SK-N-SH treated with all-trans-retinoic acid at 6 μM for 48 hours (cell line): ENCODE data around the gene OSBP.

Source experiments
- ARNTL ChIP-seq: fragments of 450-650 bp; formaldehyde crosslinking; IDR thresholded peaks from 2 replicates; pipeline ENCODE4 v1.5.0; 2020; ENCODE audit warnings: low read depth, mild to moderate bottlenecking, moderate library complexity, borderline replicate concordance
- CREB5 ChIP-seq: fragments of 250-450 bp; sonication (Bioruptor Pico); IDR thresholded peaks from 2 replicates; pipeline ENCODE4 v1.5.1; 2020; ENCODE audit warnings: low read depth, mild to moderate bottlenecking, moderate library complexity
- ESRRG ChIP-seq: fragments of 250-450 bp; sonication (Bioruptor Pico); IDR thresholded peaks from 2 replicates; pipeline ENCODE4 v1.6.1; 2021; ENCODE audit warnings: mild to moderate bottlenecking
- GLIS3 ChIP-seq: fragments of 250-450 bp; sonication (Bioruptor Pico); IDR thresholded peaks from 2 replicates; pipeline ENCODE4 v1.5.0; 2020; ENCODE audit warnings: mild to moderate bottlenecking, moderate library complexity
- POU6F1 ChIP-seq: fragments of 250-450 bp; sonication (Bioruptor Pico); IDR thresholded peaks from 2 replicates; pipeline ENCODE4 v1.8.0; 2021; ENCODE audit warnings: low read depth, mild to moderate bottlenecking, moderate library complexity, borderline replicate concordance
- RARB ChIP-seq: fragments of 250-450 bp; sonication (Bioruptor Pico); IDR thresholded peaks from 2 replicates; pipeline ENCODE4 v1.8.0; 2021; ENCODE audit warnings: mild to moderate bottlenecking, moderate library complexity
- SNAI2 ChIP-seq: fragments of 250-450 bp; sonication (Bioruptor Pico); IDR thresholded peaks from 2 replicates; pipeline ENCODE4 v1.5.0; 2020; ENCODE audit warnings: mild to moderate bottlenecking, moderate library complexity
- TCF4 ChIP-seq: fragments of 250-450 bp; sonication (Bioruptor Pico); IDR thresholded peaks from 2 replicates; pipeline ENCODE4 v1.8.0; 2021; ENCODE audit warnings: mild to moderate bottlenecking, moderate library complexity, borderline replicate concordance
- TOX ChIP-seq: fragments of 250-450 bp; sonication (Bioruptor Pico); IDR thresholded peaks from 2 replicates; pipeline ENCODE4 v1.8.0; 2021; ENCODE audit warnings: mild to moderate bottlenecking, moderate library complexity, borderline replicate concordance
- ZFP3 ChIP-seq: fragments of 250-450 bp; sonication (Bioruptor Pico); IDR thresholded peaks from 2 replicates; pipeline ENCODE4 v1.5.0; 2020; ENCODE audit warnings: mild to moderate bottlenecking, moderate library complexity
- ZFP30 ChIP-seq: fragments of 450-650 bp; formaldehyde crosslinking; IDR thresholded peaks from 2 replicates; pipeline ENCODE4 v1.5.0; 2022; ENCODE audit warnings: mild to moderate bottlenecking, moderate library complexity
- ZNF70 ChIP-seq: fragments of 450-650 bp; formaldehyde crosslinking; IDR thresholded peaks from 2 replicates; pipeline ENCODE4 v1.5.0; 2020; ENCODE audit warnings: mild to moderate bottlenecking, moderate library complexity
- TF ChIP-seq, protein P1 (sequence below): fragments of 250-450 bp; sonication (Bioruptor Pico); IDR thresholded peaks from 2 replicates; pipeline ENCODE4 v1.8.0; 2020; ENCODE audit warnings: mild to moderate bottlenecking, moderate library complexity, borderline replicate concordance
- TF ChIP-seq, protein P2 (sequence below): fragments of 250-450 bp; sonication (Bioruptor Pico); IDR thresholded peaks from 2 replicates; pipeline ENCODE4 v1.5.0; 2020; ENCODE audit warnings: mild to moderate bottlenecking, moderate library complexity

- TF ChIP-seq ZNF70 (CRISPR knock-in tag) (no peak), TCF4 (CRISPR knock-in tag) (no peak), ARNTL (no peak), GLIS3 (CRISPR knock-in tag) (no peak), ZFP30 (no peak), ZFP3 (no peak), CREB5 (CRISPR knock-in tag) (no peak), TOX (CRISPR knock-in tag) (no peak), RARB (CRISPR knock-in tag) (no peak), SNAI2 (CRISPR knock-in tag) (no peak), POU6F1 (no peak), ESRRG (CRISPR knock-in tag) (no peak)
- TF ChIP-seq, protein P1, sequence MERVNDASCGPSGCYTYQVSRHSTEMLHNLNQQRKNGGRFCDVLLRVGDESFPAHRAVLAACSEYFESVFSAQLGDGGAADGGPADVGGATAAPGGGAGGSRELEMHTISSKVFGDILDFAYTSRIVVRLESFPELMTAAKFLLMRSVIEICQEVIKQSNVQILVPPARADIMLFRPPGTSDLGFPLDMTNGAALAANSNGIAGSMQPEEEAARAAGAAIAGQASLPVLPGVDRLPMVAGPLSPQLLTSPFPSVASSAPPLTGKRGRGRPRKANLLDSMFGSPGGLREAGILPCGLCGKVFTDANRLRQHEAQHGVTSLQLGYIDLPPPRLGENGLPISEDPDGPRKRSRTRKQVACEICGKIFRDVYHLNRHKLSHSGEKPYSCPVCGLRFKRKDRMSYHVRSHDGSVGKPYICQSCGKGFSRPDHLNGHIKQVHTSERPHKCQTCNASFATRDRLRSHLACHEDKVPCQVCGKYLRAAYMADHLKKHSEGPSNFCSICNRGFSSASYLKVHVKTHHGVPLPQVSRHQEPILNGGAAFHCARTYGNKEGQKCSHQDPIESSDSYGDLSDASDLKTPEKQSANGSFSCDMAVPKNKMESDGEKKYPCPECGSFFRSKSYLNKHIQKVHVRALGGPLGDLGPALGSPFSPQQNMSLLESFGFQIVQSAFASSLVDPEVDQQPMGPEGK (CRISPR knock-in tag), result no peak
- TF ChIP-seq, protein P2, sequence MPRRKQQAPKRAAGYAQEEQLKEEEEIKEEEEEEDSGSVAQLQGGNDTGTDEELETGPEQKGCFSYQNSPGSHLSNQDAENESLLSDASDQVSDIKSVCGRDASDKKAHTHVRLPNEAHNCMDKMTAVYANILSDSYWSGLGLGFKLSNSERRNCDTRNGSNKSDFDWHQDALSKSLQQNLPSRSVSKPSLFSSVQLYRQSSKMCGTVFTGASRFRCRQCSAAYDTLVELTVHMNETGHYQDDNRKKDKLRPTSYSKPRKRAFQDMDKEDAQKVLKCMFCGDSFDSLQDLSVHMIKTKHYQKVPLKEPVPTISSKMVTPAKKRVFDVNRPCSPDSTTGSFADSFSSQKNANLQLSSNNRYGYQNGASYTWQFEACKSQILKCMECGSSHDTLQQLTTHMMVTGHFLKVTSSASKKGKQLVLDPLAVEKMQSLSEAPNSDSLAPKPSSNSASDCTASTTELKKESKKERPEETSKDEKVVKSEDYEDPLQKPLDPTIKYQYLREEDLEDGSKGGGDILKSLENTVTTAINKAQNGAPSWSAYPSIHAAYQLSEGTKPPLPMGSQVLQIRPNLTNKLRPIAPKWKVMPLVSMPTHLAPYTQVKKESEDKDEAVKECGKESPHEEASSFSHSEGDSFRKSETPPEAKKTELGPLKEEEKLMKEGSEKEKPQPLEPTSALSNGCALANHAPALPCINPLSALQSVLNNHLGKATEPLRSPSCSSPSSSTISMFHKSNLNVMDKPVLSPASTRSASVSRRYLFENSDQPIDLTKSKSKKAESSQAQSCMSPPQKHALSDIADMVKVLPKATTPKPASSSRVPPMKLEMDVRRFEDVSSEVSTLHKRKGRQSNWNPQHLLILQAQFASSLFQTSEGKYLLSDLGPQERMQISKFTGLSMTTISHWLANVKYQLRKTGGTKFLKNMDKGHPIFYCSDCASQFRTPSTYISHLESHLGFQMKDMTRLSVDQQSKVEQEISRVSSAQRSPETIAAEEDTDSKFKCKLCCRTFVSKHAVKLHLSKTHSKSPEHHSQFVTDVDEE (CRISPR knock-in tag), result no peak
These were observed 45.0 kb upstream of the OSBP start for GRCh38 chr11:59660621-59661020.
